MM.1S (cell line): ENCODE results near the gene RAB9B.

ENCODE experiments used
- DNase-seq: peaks from one replicate; pipeline ENCODE4 v3.0.0-alpha.2; 2015
- H2AFZ ChIP-seq: fragments of 300-600 bp; sonication (generic); 2 replicates; pipeline ENCODE4 v1.6.0; 2016; ENCODE audit warnings: antibody characterized with exemption, low read length
- H3F3A ChIP-seq: fragments of 300-600 bp; sonication (generic); 2 replicates; pipeline ENCODE4 v1.6.1; 2016; ENCODE audit warnings: mild to moderate bottlenecking, antibody characterized with exemption, low read length, moderate library complexity, mixed read lengths; ENCODE audit not compliant: insufficient read depth
- H3K27ac ChIP-seq: fragments of 300-600 bp; sonication (generic); 2 replicates; pipeline ENCODE4 v1.5.1; 2016; ENCODE audit warnings: mild to moderate bottlenecking, low read length
- H3K27me3 ChIP-seq: fragments of 300-600 bp; sonication (generic); replicated peaks from 2 replicates; pipeline ENCODE4 v1.6.0; 2016; ENCODE audit warnings: low read length; ENCODE audit not compliant: insufficient read depth
- H3K36me3 ChIP-seq: fragments of 300-600 bp; sonication (generic); replicated peaks from 2 replicates; pipeline ENCODE4 v1.6.1; 2016; ENCODE audit warnings: mild to moderate bottlenecking, low read length, mixed read lengths; ENCODE audit not compliant: insufficient read depth
- H3K4me1 ChIP-seq: fragments of 300-600 bp; sonication (generic); 2 replicates; pipeline ENCODE4 v1.6.1; 2016; ENCODE audit warnings: low read length, mixed read lengths
- H3K4me2 ChIP-seq: fragments of 300-600 bp; sonication (generic); 2 replicates; pipeline ENCODE4 v1.6.0; 2016; ENCODE audit warnings: low read depth, low read length
- H3K4me3 ChIP-seq: fragments of 300-600 bp; sonication (generic); 2 replicates; pipeline ENCODE4 v1.5.1; 2016; ENCODE audit warnings: low read length, mixed read lengths
- H3K79me2 ChIP-seq: fragments of 300-600 bp; sonication (generic); 2 replicates; pipeline ENCODE4 v1.6.1; 2016; ENCODE audit warnings: mixed run types, low read length, mixed read lengths
- H3K9ac ChIP-seq: fragments of 300-600 bp; sonication (generic); 2 replicates; pipeline ENCODE4 v1.6.1; 2016; ENCODE audit warnings: low read length, mixed read lengths
- H3K9me2 ChIP-seq: fragments of 300-600 bp; sonication (generic); replicated peaks from 2 replicates; pipeline ENCODE4 v1.6.1; 2016; ENCODE audit warnings: mild to moderate bottlenecking, low read length, mixed read lengths; ENCODE audit not compliant: insufficient read depth
- H3K9me3 ChIP-seq: fragments of 300-600 bp; sonication (generic); replicated peaks from 2 replicates; pipeline ENCODE4 v1.6.1; 2016; ENCODE audit warnings: mild to moderate bottlenecking, low read length, mixed read lengths; ENCODE audit not compliant: insufficient read depth
- H4K20me1 ChIP-seq: fragments of 300-600 bp; sonication (generic); 2 replicates; pipeline ENCODE4 v1.6.1; 2016; ENCODE audit warnings: mild to moderate bottlenecking, low read length, moderate library complexity, mixed read lengths; ENCODE audit not compliant: insufficient read depth
- CTCF ChIP-seq: fragments of 300-600 bp; sonication (generic); IDR thresholded peaks from 2 replicates; pipeline ENCODE4 v1.5.1; 2016; ENCODE audit warnings: antibody characterized with exemption, low read length, mixed read lengths
- EZH2 ChIP-seq: fragments of 300-600 bp; sonication (generic); optimal IDR thresholded peaks from 2 replicates; pipeline ENCODE3; 2017; ENCODE audit warnings: low read depth, mild to moderate bottlenecking, antibody characterized with exemption, low read length, mixed read lengths
- EZH2phosphoT487 ChIP-seq: fragments of 300-600 bp; sonication (generic); IDR thresholded peaks from 2 replicates; pipeline ENCODE4 v1.6.1; 2018; ENCODE audit warnings: antibody characterized with exemption, low read length

Gene RAB9B

GRCh38 chrX:103774070-103774642 lies 57.9 kb downstream of the RAB9B start:
- no peak overlapping the region for H3K4me3 ChIP-seq
- TF ChIP-seq EZH2phosphoT487: no peak
- peak; percentile 41 for TF ChIP-seq CTCF
- H3K36me3 ChIP-seq: no peaks in the 10 kb centered on the region
- H3K79me2 ChIP-seq: no peaks in the 10 kb centered on the region
- no peaks in the 10 kb centered on the region for H3K4me1 ChIP-seq
- no peak overlapping the region for H2AFZ ChIP-seq
- no peaks in the 10 kb centered on the region for H3F3A ChIP-seq
- H3K9ac ChIP-seq: no peak overlapping the region
- H3K9me2 ChIP-seq: no peaks in the 10 kb centered on the region
- no peaks in the 10 kb centered on the region for H3K27me3 ChIP-seq
- no peaks in the 10 kb centered on the region for H3K9me3 ChIP-seq
- no peak overlapping the region for H3K27ac ChIP-seq
- H3K4me2 ChIP-seq: no peak overlapping the region
- DNase-seq: peak; percentile 10
- no peaks in the 10 kb centered on the region for H4K20me1 ChIP-seq

GRCh38 chrX:103773445-103773844 lies 58.6 kb downstream of the RAB9B start:
- H3K36me3 ChIP-seq: no peaks in the 10 kb centered on the region
- H3K9ac ChIP-seq: no peak overlapping the region
- H3K4me1 ChIP-seq: no peaks in the 10 kb centered on the region
- no peaks in the 10 kb centered on the region for H3K9me3 ChIP-seq
- no peaks in the 10 kb centered on the region for H4K20me1 ChIP-seq
- no peaks in the 10 kb centered on the region for H3K27me3 ChIP-seq
- H3F3A ChIP-seq: no peaks in the 10 kb centered on the region
- H3K9me2 ChIP-seq: no peaks in the 10 kb centered on the region
- no peak overlapping the region for H3K4me3 ChIP-seq
- DNase-seq: no peak
- H3K27ac ChIP-seq: no peak overlapping the region
- no peaks in the 10 kb centered on the region for H3K79me2 ChIP-seq
- no peak for TF ChIP-seq CTCF
- TF ChIP-seq EZH2: no peak
- TF ChIP-seq EZH2phosphoT487: no peak
- no peak overlapping the region for H3K4me2 ChIP-seq
- no peak overlapping the region for H2AFZ ChIP-seq
